ENCODE data around the gene CLC.
"Not testable (repeated sequence)": the region's sequence is repeated elsewhere in the genome, so short reads cannot be mapped to it uniquely, and the experiment has no call there.

Gene CLC

GRCh38 chr19:39692822-39693221, 45.0 kb downstream of the CLC start:
- Histone ChIP-seq H3K9me3 (ENCODE audit: control insufficient read depth, insufficient read depth, low read depth, low read length) (peaks cover 8% of the 10 kb centered on the region; the same call in 1 of the 2 replicates), H3K27ac (ENCODE audit: extremely low read depth, low read depth, low read length) (no peak overlapping the region; the same call in 1 of the 2 replicates), H3K4me3 (ENCODE audit: low read depth, low read length) (no peak overlapping the region), H3K4me1 (ENCODE audit: control insufficient read depth, insufficient read depth, low read length) (no peaks in the 10 kb centered on the region; the same call in 1 of the 2 replicates), H3K36me3 (ENCODE audit: control insufficient read depth in 2 of 2, insufficient read depth in 1 of 2, low read length in 2 of 2) (no peaks in the 10 kb centered on the region)
- ChIA-PET CTCF (interaction anchor here (0.6 to 1.2 kb wide), 5 partner anchors 10 to 100 kb away, joined by 3 to 4 read pairs (median 3); no protein-coding TSS in a partner anchor), POLR2A (no interaction called here)
- TF ChIP-seq PATZ1 (tag by site-specific recombination; IDR thresholded peaks at IDR 0.05) (no peak), OVOL3 (tag by site-specific recombination; IDR thresholded peaks at IDR 0.05) (no peak), ZNF239 (tag by site-specific recombination; IDR thresholded peaks at IDR 0.05) (no peak), TSHZ1 (tag by site-specific recombination; IDR thresholded peaks at IDR 0.05; ENCODE audit: borderline replicate concordance) (no peak), ZNF521 (tag by site-specific recombination; IDR thresholded peaks at IDR 0.05) (no peak), ZNF830 (tag by site-specific recombination; IDR thresholded peaks at IDR 0.05; ENCODE audit: low read depth) (no peak)

GRCh38 chr19:39692166-39692565, 45.7 kb downstream of the CLC start:
- Histone ChIP-seq H3K4me1 (ENCODE audit: control insufficient read depth, insufficient read depth, low read length) (no peaks in the 10 kb centered on the region; the same call in 1 of the 2 replicates), H3K36me3 (ENCODE audit: control insufficient read depth in 2 of 2, insufficient read depth in 1 of 2, low read length in 2 of 2) (no peaks in the 10 kb centered on the region), H3K27ac (ENCODE audit: extremely low read depth, low read depth, low read length) (no peak overlapping the region), H3K9me3 (ENCODE audit: control insufficient read depth, insufficient read depth, low read depth, low read length) (peaks cover 8% of the 10 kb centered on the region; the same call in 1 of the 2 replicates), H3K4me3 (ENCODE audit: low read depth, low read length) (no peak overlapping the region)
- ChIA-PET CTCF (interaction anchor here (0.7 to 1.2 kb wide), 2 partner anchors 19 to 101 kb away, joined by 3 read pairs; no protein-coding TSS in a partner anchor), POLR2A (no interaction called here)
- TF ChIP-seq ZNF677 (tag by site-specific recombination; IDR thresholded peaks at IDR 0.05) (no peak), BCL11B (tag by site-specific recombination; IDR thresholded peaks at IDR 0.05; ENCODE audit: low read depth) (no peak), ZNF654 (tag by site-specific recombination; IDR thresholded peaks at IDR 0.05; ENCODE audit: low read depth) (no peak), ZBTB49 (tag by site-specific recombination; IDR thresholded peaks at IDR 0.05; ENCODE audit: low read depth) (no peak), SP3 (tag by site-specific recombination; IDR thresholded peaks at IDR 0.05) (no peak), ZNF626 (tag by site-specific recombination; IDR thresholded peaks at IDR 0.05) (no peak), ZNF398 (tag by site-specific recombination; IDR thresholded peaks at IDR 0.05) (no peak), ZNF449 (tag by site-specific recombination; IDR thresholded peaks at IDR 0.05) (no peak), ZNF133 (tag by site-specific recombination; IDR thresholded peaks at IDR 0.05) (no peak), ZNF132 (tag by site-specific recombination; IDR thresholded peaks at IDR 0.05; ENCODE audit: borderline replicate concordance) (no peak), ZNF776 (tag by site-specific recombination; IDR thresholded peaks at IDR 0.05; ENCODE audit: borderline replicate concordance) (no peak), ZNF624 (tag by site-specific recombination; IDR thresholded peaks at IDR 0.05) (no peak), ZNF423 (tag by site-specific recombination; IDR thresholded peaks at IDR 0.05) (no peak)

- H3K27ac ChIP-seq (ENCODE audit: extremely low read depth, low read depth, low read length); CTCF ChIA-PET; H3K4me1 ChIP-seq (ENCODE audit: control insufficient read depth, insufficient read depth, low read length); POLR2A ChIA-PET; H3K36me3 ChIP-seq (ENCODE audit: control insufficient read depth in 2 of 2, insufficient read depth in 1 of 2, low read length in 2 of 2); H3K4me3 ChIP-seq (ENCODE audit: low read depth, low read length): not testable (repeated sequence)
- H3K9me3 ChIP-seq (ENCODE audit: control insufficient read depth, insufficient read depth, low read depth, low read length) = peaks cover 10% of the 10 kb centered on the region
These were observed 49.2 kb downstream of the CLC start for GRCh38 chr19:39688637-39689036.

All from HEK293 (cell line).